GM10266 (cell line): ENCODE results near the gene CREB3.
A peak's percentile ranks its signal among the peaks of the same experiment; 100 is the strongest.

Source experiments
- DNase-seq: peaks from one replicate; pipeline ENCODE4 v3.0.0; 2012; ENCODE audit errors: extremely low spot score
- CTCF ChIP-seq: IDR thresholded peaks from 2 replicates; pipeline ENCODE4 v1.5.1; 2012; ENCODE audit warnings: mild to moderate bottlenecking, low read depth; ENCODE audit not compliant: control insufficient read depth, insufficient read depth; ENCODE audit errors: missing control alignments

The CREB3 gene

GRCh38 chr9:35726931-35727330, 5.5 kb upstream of the CREB3 start:
- peak; percentile 41 for DNase-seq
- peak; percentile 48 for TF ChIP-seq CTCF

DNA sequence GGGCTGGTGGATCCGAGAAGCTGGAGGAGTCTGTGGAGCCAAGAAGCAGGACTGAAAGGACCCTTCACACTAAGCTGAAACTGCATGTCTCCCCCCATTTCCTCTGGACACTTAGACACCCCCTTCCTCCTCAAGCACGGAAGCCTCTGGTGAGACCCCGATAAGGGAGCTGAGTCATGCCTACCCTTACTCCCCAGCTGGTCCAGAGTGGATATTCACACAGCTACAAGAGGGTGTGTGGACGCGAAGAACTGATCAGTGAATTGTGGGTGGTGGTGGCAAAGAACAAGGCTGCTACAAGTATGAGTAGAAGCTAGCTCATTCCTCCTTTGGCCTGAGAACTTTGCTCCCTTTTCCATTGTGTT, 4.8 kb upstream of the CREB3 start:
- DNase-seq: no peak
- TF ChIP-seq CTCF: no peak

DNA sequence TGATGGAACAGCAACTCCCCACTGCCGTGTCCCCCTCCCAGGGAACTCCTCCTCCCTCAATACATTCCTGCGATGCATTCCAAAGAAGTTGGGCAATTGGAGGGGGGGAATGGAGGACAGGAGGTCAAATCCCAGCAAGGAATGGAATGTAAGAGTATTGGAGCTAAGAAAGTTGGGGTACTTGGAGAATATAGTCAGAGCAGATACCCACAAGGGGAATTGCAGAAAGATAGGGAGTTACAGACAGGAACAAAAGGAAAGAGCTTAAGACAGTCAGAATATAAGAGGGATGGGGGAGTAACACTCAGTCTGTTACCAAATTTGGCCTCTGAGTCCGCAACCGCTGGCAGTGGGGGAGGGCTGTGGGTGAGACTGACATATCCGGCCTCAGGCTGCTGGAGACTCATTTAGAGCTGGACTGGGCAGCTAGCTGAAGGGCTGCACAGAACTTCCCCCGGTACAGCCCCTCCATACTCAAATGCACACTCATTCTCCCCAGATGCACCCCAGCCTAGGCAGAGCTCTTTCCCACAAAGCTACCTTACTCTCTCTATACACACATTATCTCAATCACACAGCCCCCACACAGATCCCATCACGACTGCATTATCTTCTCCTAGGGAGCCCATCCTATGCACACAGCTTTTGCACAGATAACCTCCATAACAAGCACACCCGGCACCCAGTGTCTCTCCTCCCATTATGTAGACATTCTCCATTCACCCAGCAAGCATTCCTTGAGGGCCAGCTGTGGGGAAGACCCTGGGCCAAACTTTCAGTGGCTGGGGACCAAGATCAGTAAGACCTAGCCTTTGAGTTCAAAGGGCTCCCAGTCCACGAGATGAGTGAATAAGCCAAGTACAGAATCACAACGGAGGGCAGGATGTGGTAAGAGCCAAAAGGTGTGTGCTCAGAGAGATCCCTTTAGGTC, 4.2 kb upstream of the CREB3 start:
- no peak for TF ChIP-seq CTCF
- DNase-seq: peak; percentile 76

DNA sequence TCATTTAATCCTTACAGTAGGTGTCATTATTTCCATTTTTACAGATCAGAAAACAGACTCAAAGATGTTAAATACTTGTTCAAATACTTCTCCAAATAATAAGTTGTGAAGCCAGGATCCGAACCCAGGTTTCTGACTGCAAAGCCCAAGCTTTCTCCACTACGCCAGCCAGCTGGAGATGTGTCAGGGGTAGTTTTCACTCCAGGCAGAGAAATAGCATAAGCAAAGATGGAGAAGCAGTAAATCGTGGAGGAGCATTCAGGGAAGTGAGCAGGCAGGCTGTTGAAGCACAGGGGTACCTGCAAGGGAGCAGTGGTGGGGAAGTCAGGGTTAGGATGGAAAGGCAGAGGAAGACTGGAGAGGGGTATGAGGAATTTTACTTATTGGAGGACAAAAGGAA, 3.4 kb upstream of the CREB3 start:
- TF ChIP-seq CTCF: no peak
- DNase-seq: no peak

- no peak for DNase-seq
- TF ChIP-seq CTCF: peak; percentile 46
Measured at GRCh38 chr9:35729700-35730485, 2.6 kb upstream of the CREB3 start.

- TF ChIP-seq CTCF: no peak
- DNase-seq: no peak
Measured at GRCh38 chr9:35730486-35730854, 2.0 kb upstream of the CREB3 start.

DNA sequence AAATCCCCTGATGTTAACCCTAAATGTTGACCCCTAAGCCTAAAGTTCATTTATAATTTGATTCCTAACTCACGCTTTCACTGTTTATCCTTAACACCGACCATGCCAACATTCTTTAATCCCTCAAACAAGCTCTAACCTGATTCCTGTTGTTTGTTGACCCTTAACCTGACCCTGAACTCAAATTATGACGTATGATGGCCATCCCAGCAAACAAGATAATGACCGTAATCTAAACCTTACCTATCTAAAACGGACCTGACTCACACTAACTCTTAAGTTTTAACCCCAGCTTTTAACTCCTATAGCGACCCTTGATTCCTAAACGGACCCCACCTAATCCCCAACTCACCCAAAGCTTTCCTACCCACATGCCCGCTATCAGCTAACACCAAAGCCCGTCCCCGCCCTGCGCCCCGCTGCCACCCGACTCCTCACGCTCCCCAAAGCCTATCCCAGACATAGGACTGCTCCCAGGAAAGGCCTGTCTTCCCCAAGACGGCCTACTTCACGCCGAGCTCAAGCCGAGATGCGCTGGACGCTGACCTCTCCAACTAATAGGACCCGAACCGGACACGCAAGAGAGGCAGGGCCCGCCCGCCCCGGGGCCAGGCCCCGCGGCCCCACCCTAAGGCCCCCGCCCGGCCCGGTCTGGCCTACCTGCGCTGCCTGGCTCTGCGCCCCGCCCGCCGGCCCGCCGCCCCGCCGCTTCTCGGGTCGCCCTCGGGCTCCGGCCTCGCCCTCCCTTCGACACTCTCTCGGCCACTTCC, 866 bp upstream of the CREB3 start:
- no peak for DNase-seq
- no peak for TF ChIP-seq CTCF
